Iris pigment epithelial cell (primary cell): ENCODE results near the gene FDX2.
"Not testable (repeated sequence)": the region's sequence is repeated elsewhere in the genome, so short reads cannot be mapped to it uniquely, and the experiment has no call there.

ENCODE experiments used
- DNase-seq: peaks from one replicate; pipeline ENCODE4 v3.0.0-alpha.2; 2011; ENCODE audit warnings: low read depth

FDX2 gene

DNA sequence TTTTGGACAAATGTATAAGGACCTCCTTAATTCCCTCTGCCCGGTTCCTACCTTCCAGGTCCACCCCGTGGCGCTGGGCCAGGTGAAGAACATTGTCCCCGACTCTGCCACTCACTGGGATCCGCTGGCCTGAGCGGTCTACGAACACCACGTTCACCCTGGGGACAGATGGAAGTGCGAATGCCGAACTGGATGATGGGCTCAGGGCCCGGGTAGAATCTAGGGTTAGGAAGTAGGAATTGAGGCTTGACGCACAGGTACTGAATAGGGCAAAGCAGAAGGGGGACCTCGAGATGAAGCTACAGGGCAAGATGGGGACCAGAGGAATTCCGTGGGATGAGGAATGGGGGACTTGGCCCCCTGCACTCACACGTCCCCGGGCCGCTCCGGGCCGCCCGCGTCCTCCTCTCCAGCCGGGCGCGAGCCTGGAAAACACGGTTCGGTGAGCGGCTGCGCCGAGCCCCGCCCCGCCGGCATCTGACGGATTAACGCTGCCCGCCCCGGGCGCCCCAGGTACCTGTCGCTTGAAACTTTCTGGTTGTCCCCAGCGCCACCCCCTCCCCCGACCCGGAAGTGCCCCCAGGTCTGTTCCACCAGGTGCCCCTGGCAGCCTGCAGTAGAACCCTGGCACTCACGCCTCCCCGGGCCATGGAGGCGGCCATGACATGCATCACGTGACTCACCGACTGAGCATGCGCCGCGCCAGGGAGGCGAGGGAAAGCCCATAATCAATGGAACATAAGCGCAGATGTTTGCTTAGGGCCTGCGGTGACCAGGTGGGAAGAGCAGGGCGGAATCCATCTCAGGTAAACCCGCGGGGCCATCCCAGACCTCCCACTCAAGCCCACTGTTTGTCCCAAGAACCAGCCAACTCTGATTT, at the start of gene FDX2:
FDX2 (minus strand) TSS at position 681 of the 880 bp plus-strand sequence; CDS start at position 662, 19 bp downstream.
- DNase-seq = peak; percentile 70

DNA sequence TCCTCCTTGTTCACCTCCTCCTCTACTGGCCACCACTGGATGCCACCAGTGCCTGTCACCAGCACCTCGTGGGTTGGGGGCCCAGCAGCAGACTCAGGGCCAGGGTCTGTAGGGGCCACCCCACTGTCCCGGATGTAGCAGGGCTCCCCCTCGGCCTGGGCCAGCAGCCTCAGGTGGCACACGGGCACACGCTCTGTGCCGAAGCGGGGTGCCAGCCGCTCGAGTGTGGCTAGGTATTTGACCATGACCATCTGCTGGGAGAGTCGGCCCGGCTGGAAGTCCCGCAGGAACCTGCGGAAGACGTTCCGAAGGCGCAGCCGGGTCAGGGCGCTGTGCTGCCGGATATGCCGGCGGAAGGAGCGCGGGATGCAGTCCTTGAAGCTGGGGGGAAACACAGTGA, 49.7 kb upstream of the FDX2 start:
- no peak for DNase-seq

DNA sequence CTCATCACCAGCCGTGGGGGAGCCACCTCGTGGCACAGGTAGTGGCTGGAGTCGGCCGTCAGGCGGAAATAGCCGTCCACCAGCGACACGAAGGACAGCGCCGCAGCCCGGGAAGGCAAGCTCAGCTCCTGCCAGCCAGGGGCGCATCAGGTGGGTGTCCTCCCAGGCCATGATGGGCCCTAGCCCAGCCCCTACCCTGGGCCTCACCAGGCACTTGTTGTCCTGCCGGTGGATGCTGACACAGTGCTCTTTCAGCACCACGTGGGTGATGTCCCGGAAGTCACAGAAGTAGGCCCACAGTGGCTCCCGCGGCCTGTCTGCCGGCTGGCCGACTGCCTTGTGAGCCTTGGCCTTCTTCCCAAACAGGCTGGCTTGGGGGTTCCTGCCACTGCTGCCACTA, 48.8 kb upstream of the FDX2 start:
- DNase-seq = no peak

DNA sequence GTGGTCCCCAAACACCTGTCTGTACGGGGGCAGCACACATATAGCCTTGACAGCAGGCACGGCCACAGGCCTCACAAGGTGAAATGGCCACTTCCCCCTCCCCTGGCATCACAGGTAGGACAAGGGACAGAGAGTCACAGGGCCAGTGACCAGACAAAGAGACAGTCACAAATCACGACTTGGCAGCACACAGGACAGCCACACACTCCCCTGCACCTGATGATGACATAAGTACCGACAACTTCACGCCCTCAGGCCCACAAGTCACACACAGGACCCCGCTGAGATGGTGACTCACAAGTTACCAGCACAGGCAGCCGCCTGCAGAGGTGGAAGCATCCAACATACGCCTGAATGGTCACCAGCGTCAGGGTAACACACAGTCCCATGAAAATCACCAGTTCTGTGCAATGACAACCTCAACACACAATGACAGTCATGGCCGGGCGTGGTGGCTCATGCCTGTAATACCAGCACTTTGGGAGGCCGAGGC, 48.0 kb upstream of the FDX2 start:
- DNase-seq = peak; percentile 41

DNA sequence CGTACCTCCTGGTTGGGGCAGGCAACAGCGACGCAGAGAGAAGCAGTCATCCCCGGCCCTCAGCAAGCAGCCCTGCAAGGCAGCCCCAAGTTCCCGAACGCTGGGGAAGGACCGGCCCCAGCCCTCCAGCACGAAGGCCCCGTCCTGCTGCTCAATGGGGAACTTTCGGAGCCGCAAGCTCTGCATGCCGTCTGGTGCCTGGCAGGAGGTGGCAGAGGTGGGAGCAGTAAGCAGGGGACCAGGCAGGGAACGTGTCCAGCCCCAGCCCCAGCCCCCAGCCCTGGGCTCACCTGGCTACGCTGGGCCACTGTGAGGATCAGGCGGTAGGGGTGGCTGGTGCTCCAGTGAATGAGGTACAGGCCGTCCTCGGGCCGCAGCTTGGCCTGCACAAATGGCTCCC, 46.4 kb upstream of the FDX2 start:
- no peak for DNase-seq

DNA sequence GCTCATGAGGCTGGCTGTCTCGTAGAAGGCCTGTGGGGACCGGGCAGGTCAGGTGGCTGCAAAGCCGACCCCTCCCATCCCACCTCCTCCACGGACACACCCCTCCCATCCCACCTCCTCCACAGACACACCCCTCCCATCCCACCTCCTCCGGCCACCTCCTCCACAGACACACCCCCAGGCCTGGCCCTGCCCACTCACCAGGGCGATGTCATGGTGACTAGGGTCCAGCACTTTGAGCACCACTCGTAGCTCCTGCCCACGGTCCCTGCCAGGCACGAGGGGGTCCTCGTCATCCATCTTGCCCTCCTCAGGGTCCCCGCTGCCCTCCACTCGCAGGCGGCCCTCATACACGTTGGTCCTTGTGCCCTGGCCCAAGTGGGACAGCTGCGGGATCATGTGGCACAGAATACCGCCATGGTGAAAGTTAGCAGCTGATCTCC, 45.8 kb upstream of the FDX2 start:
- DNase-seq = no peak

DNA sequence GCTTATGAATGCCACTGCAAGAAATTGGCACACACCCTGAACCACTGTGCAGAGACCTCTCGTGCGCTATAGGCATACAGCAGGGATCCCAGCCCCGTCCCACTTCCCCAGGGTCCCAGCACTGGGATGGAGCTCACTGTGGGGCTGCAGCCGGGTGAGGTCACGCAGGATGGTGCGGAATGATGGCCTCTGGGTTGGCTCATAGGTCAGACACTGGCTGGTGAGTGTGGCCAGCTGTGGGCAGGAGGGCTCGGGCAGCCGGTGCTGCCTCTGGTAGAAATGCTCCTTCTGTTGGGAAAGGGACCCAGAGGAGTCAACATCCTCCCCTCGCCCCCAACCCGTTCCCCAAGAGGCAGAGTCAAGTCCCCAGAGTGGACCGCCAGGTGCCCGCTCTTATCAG, 40.6 kb upstream of the FDX2 start:
- DNase-seq = no peak

DNA sequence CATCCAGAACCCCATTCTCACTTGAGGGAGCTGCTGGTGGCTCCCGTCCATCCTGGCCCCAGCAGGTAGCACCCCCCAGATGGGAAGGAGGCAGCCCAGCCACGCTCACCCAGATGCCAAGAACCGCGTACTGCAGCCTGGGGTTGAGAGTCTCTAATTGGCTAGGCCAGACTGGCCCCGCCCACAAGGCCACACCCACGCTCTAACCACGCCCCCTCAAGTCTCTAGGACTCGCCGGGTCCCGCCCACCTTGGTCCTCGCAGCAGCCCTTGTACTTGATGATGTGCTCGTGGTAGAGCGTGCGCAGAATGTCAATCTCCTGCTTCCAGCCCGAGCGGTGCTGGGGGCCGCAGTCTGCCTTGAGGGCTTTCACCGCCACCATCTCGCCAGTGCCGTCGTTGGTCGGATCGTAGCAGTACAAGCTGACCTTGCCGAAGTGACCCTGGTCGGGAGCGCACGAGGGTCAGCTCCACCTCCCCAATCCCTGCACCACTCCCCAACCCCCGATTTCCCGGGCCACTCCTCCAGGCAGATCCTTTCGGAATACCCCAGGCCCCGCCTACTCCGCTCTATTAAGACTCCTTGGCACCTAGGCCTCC, 38.1 kb upstream of the FDX2 start:
- peak; percentile 37 for DNase-seq

DNA sequence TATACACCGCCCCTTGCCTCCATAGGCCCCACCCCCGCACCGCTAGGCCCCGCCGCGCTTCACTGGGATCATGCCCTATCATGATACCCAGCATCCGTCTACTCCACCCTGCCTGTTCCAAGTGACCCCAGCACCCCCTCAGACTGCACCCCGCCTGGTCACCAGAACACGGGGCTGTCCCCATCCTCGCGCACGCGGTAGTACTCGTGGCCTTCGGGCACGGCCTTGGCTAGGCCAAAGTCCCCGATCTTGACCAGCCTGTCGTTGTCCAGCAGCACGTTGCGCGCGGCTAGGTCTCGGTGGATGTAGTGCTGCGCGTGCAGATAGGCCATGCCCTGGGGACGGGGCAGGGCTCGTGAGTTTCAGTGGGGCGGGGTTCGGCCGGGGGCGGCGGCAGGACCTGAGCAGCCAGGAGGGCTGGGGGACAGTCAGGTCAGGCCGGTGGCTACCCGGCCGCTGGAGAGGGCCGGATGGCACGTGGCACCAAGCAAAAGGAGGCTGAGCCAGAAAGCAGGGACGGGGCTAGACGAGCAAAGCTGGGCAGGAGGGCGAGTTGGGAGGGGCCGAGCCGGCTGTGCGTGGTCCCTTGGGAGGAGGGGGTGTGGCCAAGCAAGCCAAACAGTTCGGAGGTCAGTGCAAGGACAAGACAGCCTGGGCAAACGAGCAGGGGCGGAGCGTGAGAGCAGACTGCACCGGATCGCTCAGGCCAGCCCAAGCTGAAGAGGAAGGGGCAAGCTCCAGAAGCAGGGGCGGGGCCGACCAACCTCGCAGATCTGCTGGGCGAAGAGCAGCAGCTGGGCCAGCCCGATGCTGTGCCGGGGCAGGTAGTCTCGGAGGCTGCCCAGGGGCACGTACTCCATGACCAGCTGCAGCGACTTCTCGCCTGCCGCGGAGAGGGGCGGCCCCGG, 37.2 kb upstream of the FDX2 start:
- DNase-seq = no peak

DNA sequence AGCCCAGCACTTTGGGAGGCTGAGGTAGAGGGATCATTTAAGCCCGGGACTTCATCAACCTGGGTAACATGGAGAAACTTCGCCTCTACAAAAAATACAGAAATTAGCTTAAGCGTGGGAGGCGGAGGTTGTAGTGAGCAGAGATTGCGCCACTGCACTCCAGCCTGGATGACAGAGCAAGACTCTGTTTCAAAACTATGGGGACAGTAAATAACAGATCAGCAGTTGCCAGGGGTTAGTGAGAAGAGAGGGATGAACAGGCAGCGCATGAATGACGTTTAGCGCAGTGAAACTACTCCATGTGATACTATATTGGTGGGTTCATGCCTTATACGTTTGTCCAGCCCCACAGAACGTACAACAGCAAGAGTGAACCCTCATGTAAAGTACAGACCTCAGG, 30.7 kb upstream of the FDX2 start:
- peak; percentile 59 for DNase-seq

DNA sequence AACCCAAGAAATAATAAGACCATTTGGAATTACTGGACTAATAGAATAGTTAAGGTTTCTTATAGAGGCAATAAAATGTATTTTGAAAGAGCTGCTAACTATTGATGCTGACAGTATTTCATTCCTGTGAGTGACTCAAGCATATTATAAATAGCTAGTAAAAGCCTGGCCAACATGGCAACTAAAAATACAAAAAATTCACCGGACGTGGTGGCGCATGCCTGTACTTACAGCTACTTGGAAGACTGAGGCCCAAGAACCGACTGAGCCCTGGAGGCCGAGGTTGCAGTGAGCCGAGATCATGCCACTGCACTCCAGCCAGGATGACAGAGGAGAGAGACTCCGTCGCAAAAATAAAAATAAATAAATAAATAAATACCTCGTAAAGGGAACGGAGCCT, 29.0 kb upstream of the FDX2 start:
- no peak for DNase-seq

DNA sequence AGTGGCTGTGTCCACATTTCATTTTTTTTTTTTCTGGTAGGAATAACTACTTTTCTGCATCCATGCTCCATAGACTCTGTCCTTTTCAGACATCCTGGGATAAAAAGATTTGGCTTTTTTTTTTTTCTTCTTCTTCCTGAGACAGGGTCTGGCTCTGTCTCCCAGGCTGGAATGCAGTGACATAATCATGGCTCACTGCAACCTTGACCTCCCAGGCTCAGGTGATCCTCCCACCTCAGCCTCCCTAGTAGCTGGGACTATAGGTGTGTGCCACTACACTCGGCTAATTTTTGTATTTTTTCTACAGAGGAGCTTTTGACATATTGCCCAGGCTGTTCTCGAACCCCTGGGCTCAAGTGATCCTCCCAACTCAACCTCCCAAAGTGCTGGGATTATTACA, 27.7 kb upstream of the FDX2 start:
- no peak for DNase-seq

DNA sequence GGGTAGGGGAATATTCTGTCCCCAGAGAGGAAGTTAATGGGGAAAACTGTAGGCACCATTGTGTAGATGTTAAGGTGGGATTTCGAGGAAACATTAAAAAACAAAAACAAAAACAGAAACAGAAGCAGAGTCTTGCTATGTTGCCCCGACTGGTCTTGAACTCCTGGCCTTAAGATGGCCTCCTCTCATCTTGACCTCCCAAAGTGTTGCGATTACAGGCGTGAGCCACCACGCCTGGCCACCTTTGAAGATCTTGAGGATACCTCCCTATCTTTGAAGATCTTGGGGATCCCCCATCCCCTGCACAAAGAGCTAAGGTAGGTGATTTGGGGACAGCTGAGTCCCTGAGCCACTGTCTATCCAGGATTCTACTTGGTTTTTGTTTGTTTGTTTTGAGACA, 24.2 kb upstream of the FDX2 start:
- no peak for DNase-seq

DNA sequence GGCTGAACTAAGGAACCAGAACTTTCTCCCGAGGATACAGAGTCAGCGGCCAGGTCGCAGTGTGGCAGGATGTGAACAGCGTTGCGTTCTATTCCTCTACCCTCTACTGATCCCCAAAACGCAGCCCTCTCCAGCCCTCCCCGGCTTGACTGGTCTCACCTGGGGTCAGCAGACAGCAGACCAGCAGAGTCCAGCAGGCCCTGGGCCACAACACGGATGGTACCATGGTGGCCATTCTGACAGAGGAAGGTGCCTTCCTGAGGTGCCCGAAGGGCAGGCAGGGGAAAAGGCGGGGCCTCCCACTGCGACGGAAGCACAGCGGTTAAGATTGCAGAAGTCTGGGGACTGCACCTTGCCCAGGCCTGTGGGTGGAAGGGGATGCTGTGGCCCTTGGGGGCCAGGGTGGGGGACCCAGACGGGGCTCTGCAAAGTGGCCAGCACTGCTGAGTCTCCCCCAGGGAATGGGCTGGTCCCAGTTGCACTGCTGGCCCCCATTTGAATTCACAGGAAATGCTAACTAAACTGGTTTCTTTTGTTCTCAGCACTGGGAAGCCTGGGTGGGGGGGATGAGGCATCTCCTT, 23.7 kb upstream of the FDX2 start, which contains the start of gene ICAM3:
ICAM3 (minus strand) TSS at position 245 of the 581 bp plus-strand sequence; CDS start at position 235, 10 bp downstream.
- DNase-seq = no peak

DNA sequence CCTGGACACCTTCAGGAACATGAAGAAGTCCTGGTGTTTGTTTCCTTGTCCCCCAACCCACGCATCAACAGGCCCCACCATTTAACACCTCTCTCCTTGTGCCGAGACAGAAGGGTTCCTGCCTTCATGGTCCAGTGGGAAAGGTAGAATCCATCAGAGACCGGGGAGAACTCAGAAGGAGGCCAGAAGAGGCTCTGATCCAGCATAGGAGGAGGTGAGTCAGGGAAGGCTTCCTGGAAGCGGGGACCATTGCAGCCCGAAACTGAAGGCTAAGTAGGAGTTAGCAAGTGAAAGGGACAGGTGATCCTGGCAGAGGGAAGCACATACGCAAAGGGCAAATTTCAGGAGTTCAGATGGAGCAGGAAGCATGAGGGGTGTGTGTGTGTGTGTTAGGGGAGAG, 23.1 kb upstream of the FDX2 start:
- DNase-seq = no peak

DNA sequence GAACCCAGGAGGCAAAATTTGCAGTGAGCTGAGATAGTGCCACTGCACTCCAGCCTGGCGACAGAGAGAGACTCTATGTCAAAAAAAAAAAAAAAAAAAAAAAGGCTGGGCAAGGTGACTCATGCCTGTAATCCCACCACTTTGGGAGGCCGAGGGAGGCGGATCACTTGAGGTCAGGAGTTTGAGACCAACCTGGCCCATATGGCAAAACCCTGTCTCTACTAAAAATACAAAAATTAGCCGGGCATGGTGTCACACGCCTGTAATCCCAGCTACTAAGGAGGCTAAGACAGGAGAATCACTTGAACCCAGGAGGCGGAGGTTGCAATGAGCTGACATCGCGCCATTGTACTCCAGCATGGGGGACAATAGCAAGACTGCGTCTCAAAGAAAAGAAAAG, 20.9 kb upstream of the FDX2 start:
- not testable (repeated sequence) for DNase-seq

DNA sequence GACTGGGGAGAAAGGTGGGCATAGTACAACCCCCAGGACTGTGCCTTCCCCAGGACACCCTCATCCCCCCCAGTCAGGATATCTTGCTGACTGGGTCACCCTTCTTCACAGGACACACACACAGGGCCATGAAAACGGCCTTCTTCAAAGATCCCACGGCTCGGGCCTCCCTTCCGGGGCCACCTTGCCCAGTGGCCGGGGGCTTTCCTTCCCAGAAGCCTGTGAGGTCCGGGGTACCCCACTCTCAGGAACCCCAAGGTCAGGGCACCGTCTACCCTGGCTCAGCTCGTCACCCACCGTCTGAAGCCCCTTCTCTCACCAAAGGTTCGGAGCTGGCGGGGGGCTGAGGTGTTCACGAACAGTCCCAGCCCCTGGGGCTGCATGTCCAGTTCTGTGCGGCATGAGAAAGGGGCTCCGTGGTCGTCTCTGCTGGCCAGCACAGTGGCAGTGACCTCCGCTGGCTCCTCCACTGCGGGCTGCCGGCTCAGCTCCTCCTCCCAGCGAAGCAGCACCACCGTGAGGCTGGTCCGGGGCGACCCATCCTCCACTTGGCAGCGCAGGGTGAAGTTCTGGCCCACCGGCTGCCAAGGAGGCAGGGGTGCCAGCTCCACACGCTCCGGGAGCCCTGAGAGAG, 19.7 kb upstream of the FDX2 start:
- no peak for DNase-seq

DNA sequence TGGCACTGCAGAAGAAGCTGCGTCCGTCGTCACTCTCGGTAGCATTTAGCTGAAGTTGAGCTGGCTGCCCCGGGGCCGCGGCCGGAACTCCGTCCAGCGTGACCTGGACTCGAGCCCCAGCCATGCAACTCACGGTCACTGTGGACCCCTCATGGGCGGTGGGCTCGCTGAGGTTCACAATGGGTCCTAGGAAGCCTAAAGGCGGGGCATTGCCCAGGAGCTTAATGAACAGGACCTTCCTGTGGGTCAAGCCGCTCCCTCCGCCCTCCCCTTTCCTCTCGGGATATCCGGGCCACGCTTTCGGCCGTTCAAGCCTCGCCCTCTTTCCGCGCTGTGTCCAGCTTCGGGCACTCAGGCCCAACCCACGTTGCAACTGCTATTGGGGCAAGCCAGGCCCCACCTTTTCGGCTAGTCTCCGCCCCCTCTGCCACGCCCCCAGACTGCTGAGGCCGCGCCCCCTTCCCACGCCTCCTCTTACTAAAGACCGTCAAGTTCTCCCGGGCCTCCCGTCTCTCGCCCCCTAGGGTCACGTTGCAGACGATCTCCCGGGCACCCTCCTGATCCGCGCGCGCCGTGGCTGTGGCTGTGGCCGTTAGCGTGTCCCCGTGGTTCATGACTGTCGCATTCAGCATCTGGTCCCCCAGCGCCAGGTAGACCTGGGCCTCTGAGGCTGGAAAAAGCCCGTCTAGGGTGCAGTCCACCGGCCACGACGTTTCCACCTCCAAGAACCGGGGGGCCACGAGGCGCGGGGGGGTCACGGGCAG, 19.0 kb upstream of the FDX2 start:
- peak; percentile 97 for DNase-seq

DNA sequence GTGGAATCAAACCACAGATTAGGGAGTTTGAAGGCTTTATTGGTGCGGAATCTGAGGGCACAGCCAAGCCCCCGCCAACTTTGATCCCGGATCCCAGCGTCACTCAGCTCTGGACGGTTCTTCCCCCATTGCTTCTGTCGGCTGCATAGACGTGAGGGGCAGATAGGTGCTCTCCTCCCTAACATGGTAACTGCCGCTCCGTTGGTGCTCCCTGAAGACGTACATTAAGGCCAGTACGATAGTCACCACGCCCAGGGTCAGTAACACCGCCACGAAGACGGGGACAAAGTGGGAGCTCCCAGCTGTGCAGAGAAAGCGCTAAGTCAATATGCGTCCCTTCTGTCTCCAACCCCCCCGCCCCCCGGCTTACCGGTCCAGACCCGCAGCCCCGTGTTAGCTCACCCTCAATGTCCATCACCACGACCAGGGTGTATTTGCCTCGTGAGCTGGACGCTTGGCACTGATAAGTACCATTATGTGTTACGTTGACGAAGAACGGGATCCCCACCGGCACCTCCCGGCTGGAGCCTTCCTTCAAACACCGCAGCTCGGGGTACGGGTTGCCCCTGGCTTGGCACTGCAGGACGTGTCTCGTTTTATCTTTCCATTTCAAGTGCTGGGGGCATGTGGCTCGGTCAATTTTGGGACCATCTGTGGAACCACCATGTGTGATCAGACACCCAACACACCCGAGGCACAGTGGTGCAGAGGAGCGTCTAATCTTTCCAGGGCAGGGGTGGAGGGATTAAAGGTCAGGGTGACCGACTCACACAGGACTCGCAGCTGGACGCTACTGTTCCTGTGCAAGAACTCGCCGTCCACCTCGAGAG, 18.2 kb upstream of the FDX2 start:
- peak; percentile 18 for DNase-seq
